Panc1 (cell line): ENCODE data around the gene OAS3.

Experiments
- POLR2AphosphoS5 ChIP-seq: IDR thresholded peaks from 2 replicates; pipeline ENCODE4 v1.6.1; 2012; ENCODE audit warnings: mild to moderate bottlenecking, low read depth, low read length, moderate library complexity
- TCF7L2 ChIP-seq: IDR thresholded peaks from 2 replicates; pipeline ENCODE4 v1.6.1; 2011; ENCODE audit warnings: mild to moderate bottlenecking, low read depth, low read length, inconsistent platforms
- TF ChIP-seq, protein P1 (sequence below): fragments of 450-650 bp; IDR thresholded peaks from 2 replicates; pipeline ENCODE4 v1.5.1; 2017; ENCODE audit warnings: mild to moderate bottlenecking
- TF ChIP-seq, protein P2 (sequence below), 2 experiments: IDR thresholded peaks; 2 replicates each; pipeline ENCODE4 v1.6.1; 2011 to 2012; ENCODE audit warnings: low read depth in 2 of 2, control low read depth in 1 of 2, low read length in 1 of 2, mild to moderate bottlenecking in 1 of 2, moderate library complexity in 1 of 2; ENCODE audit not compliant: insufficient read depth in 1 of 2

DNA sequence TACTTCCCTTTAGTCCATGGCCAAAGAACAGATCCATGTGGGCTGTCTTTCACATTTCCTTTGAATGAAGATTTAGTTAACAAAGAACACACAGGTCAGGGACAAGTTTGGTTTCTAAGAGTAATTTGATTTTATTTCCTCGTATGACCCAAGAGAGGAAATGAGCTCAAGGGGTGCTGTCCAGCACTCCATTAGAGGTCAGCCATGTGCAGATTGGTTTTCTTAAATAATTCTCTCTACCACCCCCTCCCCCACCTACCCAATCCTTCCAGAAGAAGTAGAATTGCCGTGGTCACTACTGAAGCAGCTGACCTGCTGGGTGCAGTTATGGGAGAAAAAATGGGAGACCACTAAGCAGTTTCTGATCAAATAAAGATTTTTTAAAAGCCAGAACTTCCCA is 45.4 kb upstream of the OAS3 start:
- TF ChIP-seq, protein P1, sequence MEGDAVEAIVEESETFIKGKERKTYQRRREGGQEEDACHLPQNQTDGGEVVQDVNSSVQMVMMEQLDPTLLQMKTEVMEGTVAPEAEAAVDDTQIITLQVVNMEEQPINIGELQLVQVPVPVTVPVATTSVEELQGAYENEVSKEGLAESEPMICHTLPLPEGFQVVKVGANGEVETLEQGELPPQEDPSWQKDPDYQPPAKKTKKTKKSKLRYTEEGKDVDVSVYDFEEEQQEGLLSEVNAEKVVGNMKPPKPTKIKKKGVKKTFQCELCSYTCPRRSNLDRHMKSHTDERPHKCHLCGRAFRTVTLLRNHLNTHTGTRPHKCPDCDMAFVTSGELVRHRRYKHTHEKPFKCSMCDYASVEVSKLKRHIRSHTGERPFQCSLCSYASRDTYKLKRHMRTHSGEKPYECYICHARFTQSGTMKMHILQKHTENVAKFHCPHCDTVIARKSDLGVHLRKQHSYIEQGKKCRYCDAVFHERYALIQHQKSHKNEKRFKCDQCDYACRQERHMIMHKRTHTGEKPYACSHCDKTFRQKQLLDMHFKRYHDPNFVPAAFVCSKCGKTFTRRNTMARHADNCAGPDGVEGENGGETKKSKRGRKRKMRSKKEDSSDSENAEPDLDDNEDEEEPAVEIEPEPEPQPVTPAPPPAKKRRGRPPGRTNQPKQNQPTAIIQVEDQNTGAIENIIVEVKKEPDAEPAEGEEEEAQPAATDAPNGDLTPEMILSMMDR, result no peak
- TF ChIP-seq POLR2AphosphoS5 (no peak), TCF7L2 (no peak)
- TF ChIP-seq, protein P2, sequence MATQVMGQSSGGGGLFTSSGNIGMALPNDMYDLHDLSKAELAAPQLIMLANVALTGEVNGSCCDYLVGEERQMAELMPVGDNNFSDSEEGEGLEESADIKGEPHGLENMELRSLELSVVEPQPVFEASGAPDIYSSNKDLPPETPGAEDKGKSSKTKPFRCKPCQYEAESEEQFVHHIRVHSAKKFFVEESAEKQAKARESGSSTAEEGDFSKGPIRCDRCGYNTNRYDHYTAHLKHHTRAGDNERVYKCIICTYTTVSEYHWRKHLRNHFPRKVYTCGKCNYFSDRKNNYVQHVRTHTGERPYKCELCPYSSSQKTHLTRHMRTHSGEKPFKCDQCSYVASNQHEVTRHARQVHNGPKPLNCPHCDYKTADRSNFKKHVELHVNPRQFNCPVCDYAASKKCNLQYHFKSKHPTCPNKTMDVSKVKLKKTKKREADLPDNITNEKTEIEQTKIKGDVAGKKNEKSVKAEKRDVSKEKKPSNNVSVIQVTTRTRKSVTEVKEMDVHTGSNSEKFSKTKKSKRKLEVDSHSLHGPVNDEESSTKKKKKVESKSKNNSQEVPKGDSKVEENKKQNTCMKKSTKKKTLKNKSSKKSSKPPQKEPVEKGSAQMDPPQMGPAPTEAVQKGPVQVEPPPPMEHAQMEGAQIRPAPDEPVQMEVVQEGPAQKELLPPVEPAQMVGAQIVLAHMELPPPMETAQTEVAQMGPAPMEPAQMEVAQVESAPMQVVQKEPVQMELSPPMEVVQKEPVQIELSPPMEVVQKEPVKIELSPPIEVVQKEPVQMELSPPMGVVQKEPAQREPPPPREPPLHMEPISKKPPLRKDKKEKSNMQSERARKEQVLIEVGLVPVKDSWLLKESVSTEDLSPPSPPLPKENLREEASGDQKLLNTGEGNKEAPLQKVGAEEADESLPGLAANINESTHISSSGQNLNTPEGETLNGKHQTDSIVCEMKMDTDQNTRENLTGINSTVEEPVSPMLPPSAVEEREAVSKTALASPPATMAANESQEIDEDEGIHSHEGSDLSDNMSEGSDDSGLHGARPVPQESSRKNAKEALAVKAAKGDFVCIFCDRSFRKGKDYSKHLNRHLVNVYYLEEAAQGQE (IDR thresholded peaks at IDR 0.05; ENCODE audit: insufficient read depth in 1 of 2, low read depth in 2 of 2, low read length in 1 of 2), result peak in 1 of 2 experiments; percentile 62; a peak in 1 of 4 replicates
